GM18511 (cell line): Measurements from ENCODE around the gene CTRB2.
"Not testable (repeated sequence)": the region's sequence is repeated elsewhere in the genome, so short reads cannot be mapped to it uniquely, and the experiment has no call there.

ENCODE experiments used
- ATAC-seq: cut with Tn5 transposase; IDR thresholded peaks from one replicate; pipeline ENCODE4 v1.9.1; 2021; ENCODE audit warnings: mild to moderate bottlenecking, moderate library complexity; ENCODE audit not compliant: unreplicated experiment

The CTRB2 gene

GRCh38 chr16:75227361-75228142, 20.6 kb upstream of the CTRB2 start:
- no peak for ATAC-seq

GRCh38 chr16:75226550-75227360, 19.8 kb upstream of the CTRB2 start:
- no peak for ATAC-seq

- ATAC-seq = no peak
These were observed 18.9 kb upstream of the CTRB2 start for GRCh38 chr16:75225678-75226515.

- no peak for ATAC-seq
These were observed 18.1 kb upstream of the CTRB2 start for GRCh38 chr16:75225092-75225491.

GRCh38 chr16:75224306-75225082, 17.5 kb upstream of the CTRB2 start:
- no peak for ATAC-seq

GRCh38 chr16:75223129-75223528, 16.2 kb upstream of the CTRB2 start:
- not testable (repeated sequence) for ATAC-seq

- no peak for ATAC-seq
These were observed 15.4 kb upstream of the CTRB2 start for GRCh38 chr16:75222271-75222783.

GRCh38 chr16:75219838-75220237, 12.9 kb upstream of the CTRB2 start:
- ATAC-seq = no peak

- ATAC-seq = no peak
These were observed 12.1 kb upstream of the CTRB2 start for GRCh38 chr16:75219088-75219487.

GRCh38 chr16:75218256-75219076, 11.5 kb upstream of the CTRB2 start, which contains the start of gene CTRB1:
Gene CTRB1 (plus strand): TSS chr16:75218988. CDS start chr16:75219008, 20 bp downstream.
- peak; percentile 79 for ATAC-seq

GRCh38 chr16:75217389-75217851, 10.5 kb upstream of the CTRB2 start:
- ATAC-seq = no peak

GRCh38 chr16:75216576-75216975, 9.6 kb upstream of the CTRB2 start:
- no peak for ATAC-seq

- ATAC-seq = no peak
These were observed 9.2 kb upstream of the CTRB2 start for GRCh38 chr16:75216127-75216526.

- not testable (repeated sequence) for ATAC-seq
These were observed 4.3 kb upstream of the CTRB2 start for GRCh38 chr16:75211286-75211685.

- ATAC-seq = no peak
These were observed 3.0 kb upstream of the CTRB2 start for GRCh38 chr16:75209944-75210343.

GRCh38 chr16:75209514-75209913, 2.6 kb upstream of the CTRB2 start:
- not testable (repeated sequence) for ATAC-seq

- no peak for ATAC-seq
These were observed 2.0 kb upstream of the CTRB2 start for GRCh38 chr16:75208861-75209505.

- ATAC-seq = no peak
These were observed 1.4 kb upstream of the CTRB2 start for GRCh38 chr16:75208242-75208825.
